ENCODE data around the gene ARHGAP25. TPM values are rescaled to one million over a fixed set of nuclear protein-coding genes. Genes with fewer than 3 reads are reported as not detected.

Gene ARHGAP25
- total and polyA plus RNA-seq, 10 of the 15 experiments (the other 5 are each of a cell fraction or from before 2014, with no cell fraction given), result 0.15 to 1.0 (median 0.46) TPM

DNA sequence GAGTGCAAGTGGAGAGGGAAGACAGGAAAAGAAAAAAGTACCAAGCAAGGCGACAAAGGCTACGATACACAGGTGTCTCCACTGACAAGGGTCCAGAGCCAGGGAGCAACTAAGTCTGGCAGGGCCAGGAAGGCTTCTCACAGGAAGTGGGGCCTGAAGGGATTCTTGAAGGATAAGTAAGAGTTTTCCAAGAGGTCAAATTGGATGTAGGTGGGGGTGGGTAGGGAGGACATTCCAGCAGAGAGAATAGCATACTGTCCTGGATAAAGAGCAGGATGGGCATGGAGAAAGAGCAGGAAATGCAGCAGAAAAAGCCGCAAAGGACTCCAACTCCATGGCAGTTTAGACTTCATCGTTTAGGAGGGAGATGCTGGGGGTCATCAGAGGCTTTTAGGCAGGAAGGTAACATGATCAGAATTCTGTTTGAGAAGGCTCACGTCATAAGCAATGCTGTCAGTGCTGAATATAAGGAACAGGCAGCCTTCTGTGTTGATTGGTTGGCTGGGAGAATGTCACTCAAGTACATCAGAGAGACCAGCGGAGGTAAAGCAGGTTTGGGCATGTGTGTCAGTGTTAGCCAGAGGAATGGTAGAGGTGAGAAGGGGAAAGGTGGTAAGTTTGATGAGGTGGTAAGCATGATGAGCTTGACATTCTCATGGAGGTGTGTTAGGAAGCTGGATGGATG is 35.1 kb downstream of the ARHGAP25 start:
- Histone ChIP-seq H3K36me3 (ENCODE audit: control insufficient read depth in 2 of 2, insufficient read depth in 2 of 2, low read length in 1 of 2) (no peaks in the 10 kb centered on the region), H3K4me3 (no peak overlapping the region), H4K20me1 (ENCODE audit: control insufficient read depth, insufficient read depth) (no peaks in the 10 kb centered on the region), H3K27me3 (replicated peaks in 1 of 2; ENCODE audit: control insufficient read depth in 2 of 2, insufficient read depth in 2 of 2, low read length in 1 of 2) (peaks cover 2 to 9% of the 10 kb centered on the region in 2 experiments; a peak in 3 of 4 replicates), H3K9me3 (replicated peaks; ENCODE audit: control insufficient read depth, insufficient read depth, low read length) (no peaks in the 10 kb centered on the region; the same call in 2 of the 3 replicates), H3K79me2 (ENCODE audit: control insufficient read depth, insufficient read depth, low read length) (no peaks in the 10 kb centered on the region), H3K27ac (ENCODE audit: control insufficient read depth, insufficient read depth) (no peak overlapping the region), H3K9ac (ENCODE audit: control insufficient read depth, insufficient read depth, low read length) (no peak overlapping the region), H2AFZ (ENCODE audit: control insufficient read depth, low read depth, low read length) (no peak overlapping the region), H3K4me2 (ENCODE audit: control insufficient read depth, insufficient read depth) (peak overlapping the region; percentile 36), H3K4me1 (ENCODE audit: control insufficient read depth, insufficient read depth, low read length) (peaks cover 69% of the 10 kb centered on the region)
- FAIRE-seq (no peak), ATAC-seq (no peak), DNase-seq (ENCODE audit: low read depth, low spot score) (no peak)
- intact Hi-C loops (cut with micrococcal nuclease; ENCODE audit: unreplicated experiment), result no loop called here
- POLR2A ChIA-PET, result no interaction called here
- no peak for TF ChIP-seq ZBED1 (IDR thresholded peaks at IDR 0.05; ENCODE audit: borderline replicate concordance)
- TF ChIP-seq NRF1 (conservative IDR thresholded peaks at IDR 0.05; ENCODE audit: low read depth, low read length), result no peak
- 0 out of 2 replicates have a peak, but pooled peaks have one; percentile 19 for TF ChIP-seq PKNOX1 (IDR thresholded peaks at IDR 0.05)
- BruUV-seq (replicated peaks), result no TSS peak
- SMC1A ChIA-PET (ENCODE audit: uncharacterized antibody, unreplicated experiment), result no interaction called here
- RAD21 ChIA-PET (ENCODE audit: unreplicated experiment), result interaction anchor here (0.7 to 0.8 kb wide), 2 partner anchors 18 to 308 kb away, joined by 3 to 4 read pairs; no protein-coding TSS in a partner anchor
- 63% methylated on average over 6 of the region's 6 CpGs for WGBS (ENCODE audit: insufficient coverage, insufficient replicate concordance, low lambda C conversion rate, missing lambda C conversion rate)
- CTCF ChIA-PET, result interaction anchor here (0.5 to 1.6 kb wide), 5 partner anchors 18 to 446 kb away, joined by 3 to 6 read pairs (median 3); no protein-coding TSS in a partner anchor
- in situ Hi-C loops (cut with MboI), result no loop called here

Measured in GM12878 (cell line).